KOPT-K1 (cell line): Measurements from ENCODE around the gene IRF6.
A peak's percentile ranks its signal among the peaks of the same experiment; 100 is the strongest.

Source experiments
- H3K27ac ChIP-seq: fragments of 200-600 bp; sonication (generic); 2 replicates; pipeline ENCODE4 v1.5.1; 2016; ENCODE audit warnings: antibody characterized with exemption, mild to moderate bottlenecking, low read depth, low read length; ENCODE audit not compliant: poor library complexity, severe bottlenecking
- H3K36me3 ChIP-seq: fragments of 200-600 bp; sonication (generic); 2 replicates; pipeline ENCODE4 v1.5.1; 2017; ENCODE audit warnings: antibody characterized with exemption, mild to moderate bottlenecking, low read length, moderate library complexity; ENCODE audit not compliant: insufficient read depth
- H3K9me3 ChIP-seq: fragments of 200-600 bp; sonication (generic); 2 replicates; pipeline ENCODE4 v1.5.1; 2017; ENCODE audit warnings: antibody characterized with exemption, low read length, mild to moderate bottlenecking; ENCODE audit not compliant: insufficient read depth, poor library complexity, severe bottlenecking

The IRF6 gene

GRCh38 chr1:209830722-209831121 is 24.8 kb upstream of the IRF6 start:
- Histone ChIP-seq H3K9me3 (no peaks in the 10 kb centered on the region), H3K27ac (no peak overlapping the region), H3K36me3 (peaks cover 55% of the 10 kb centered on the region)

DNA sequence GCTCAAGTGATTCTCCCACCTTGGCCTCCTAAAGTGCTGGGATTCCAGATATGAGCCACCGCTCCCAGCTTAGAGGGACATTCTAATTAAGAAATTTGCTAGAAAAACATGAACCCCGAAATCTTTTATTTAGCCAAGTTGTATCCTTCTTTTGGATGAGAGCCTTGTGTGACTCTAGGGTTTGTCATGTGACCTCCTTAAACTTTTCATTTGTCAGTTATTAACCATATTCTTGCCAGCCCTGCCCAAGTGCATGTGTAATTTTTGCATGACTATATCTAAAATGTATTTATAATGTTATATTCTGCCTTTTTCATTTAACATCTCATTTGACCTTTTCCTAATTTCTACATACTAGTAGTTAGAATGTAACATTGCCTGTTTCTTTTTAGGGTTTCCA is 23.8 kb upstream of the IRF6 start:
- peaks cover 45% of the 10 kb centered on the region for H3K36me3 ChIP-seq

GRCh38 chr1:209827384-209828262 is 21.7 kb upstream of the IRF6 start, which contains the start of gene UTP25:
UTP25 (plus strand) TSS chr1:209827972; CDS start chr1:209828064, 92 bp downstream.
- Histone ChIP-seq H3K9me3 (no peaks in the 10 kb centered on the region), H3K27ac (peak within 1 kb of the TSS; percentile 59), H3K36me3 (peaks cover 24% of the 10 kb centered on the region)

More for the DNA sequence above, 23.8 kb upstream of the IRF6 start:
- H3K9me3 ChIP-seq: no peaks in the 10 kb centered on the region
- no peak overlapping the region for H3K27ac ChIP-seq

- Histone ChIP-seq H3K36me3 (peaks cover 7% of the 10 kb centered on the region), H3K9me3 (no peaks in the 10 kb centered on the region), H3K27ac (no peak overlapping the region)
Measured at GRCh38 chr1:209825591-209826434, 19.9 kb upstream of the IRF6 start.

DNA sequence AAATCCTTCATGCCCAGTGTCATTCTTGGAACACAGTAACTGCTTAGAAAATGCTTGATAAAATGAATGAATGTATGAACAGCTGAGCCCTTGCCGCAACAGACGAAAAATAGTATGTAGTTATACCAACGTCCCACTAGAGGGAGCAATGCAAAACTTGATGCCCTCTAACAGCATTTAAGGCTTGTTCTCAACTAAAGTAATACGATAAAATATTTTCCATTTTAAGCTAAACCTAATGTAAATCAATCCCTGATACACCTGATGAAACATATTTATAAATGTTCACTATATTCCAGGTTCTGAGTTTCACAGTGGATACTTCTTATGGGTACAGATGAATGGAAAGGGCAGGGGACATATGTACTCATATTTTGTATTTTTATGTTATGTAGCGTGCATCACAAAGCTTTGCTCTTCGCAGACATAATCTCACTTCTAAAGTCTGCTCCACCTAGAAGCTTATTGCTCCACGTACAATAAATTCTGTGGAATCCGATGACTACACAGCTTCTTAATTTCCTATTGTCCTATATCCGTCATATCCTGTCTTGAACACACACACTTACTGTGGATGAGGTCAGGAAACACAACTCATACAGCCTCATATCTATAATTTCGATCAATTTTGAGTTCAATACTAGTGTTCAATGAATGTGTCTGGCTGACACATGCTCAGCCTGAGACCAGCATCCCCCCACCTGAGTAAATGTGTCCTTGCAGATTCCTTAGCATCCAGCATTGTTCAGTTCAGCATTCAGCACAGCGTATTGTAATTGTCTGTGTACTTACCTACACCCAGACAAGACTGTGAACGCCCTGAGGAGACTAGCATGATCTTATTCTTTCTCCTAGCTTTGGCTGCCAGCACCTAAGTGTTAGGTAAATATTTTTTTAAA is 17.4 kb upstream of the IRF6 start:
- Histone ChIP-seq H3K9me3 (no peaks in the 10 kb centered on the region), H3K27ac (no peak overlapping the region), H3K36me3 (no peaks in the 10 kb centered on the region)

DNA sequence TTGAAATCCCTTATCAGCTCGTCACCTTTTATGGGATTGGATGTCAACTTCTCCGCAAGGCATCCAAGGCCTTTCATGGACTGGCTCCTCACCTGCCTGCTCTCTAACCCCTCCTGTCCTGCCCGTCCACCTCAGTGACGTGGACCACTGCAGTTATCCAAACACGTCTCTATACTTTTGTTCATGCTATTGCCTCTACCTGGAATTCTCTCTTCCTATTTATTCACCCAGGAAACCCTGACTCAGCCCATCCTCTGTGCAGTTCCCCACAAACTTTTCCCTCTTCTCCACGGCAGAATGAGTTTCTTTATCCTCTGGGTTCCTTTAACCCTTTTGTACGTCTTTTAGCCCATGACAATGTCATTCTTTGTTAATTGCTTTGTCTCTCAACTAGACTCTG is 16.8 kb upstream of the IRF6 start:
- H3K36me3 ChIP-seq: no peaks in the 10 kb centered on the region
- H3K9me3 ChIP-seq: no peaks in the 10 kb centered on the region
- no peak overlapping the region for H3K27ac ChIP-seq

DNA sequence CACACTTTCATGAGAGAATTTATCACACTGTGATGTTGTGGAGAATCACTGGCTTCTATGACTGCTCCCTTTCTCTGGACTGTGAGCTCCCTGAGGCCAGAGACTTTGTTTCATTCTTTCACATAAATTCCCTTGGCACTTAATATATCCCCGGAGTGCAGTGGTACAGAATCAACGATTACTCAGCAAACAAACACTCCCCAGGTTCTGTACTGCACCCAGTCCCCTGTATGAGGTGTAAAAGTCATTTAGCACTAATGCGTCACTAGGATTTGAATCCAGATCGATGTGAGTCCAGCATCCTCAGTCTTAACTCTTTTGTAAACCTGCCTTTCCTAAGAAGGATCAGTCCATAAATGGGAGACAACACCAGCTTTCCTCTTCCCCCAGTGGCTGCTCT is 15.0 kb upstream of the IRF6 start:
- H3K9me3 ChIP-seq: no peaks in the 10 kb centered on the region
- no peak overlapping the region for H3K27ac ChIP-seq
- H3K36me3 ChIP-seq: no peaks in the 10 kb centered on the region

DNA sequence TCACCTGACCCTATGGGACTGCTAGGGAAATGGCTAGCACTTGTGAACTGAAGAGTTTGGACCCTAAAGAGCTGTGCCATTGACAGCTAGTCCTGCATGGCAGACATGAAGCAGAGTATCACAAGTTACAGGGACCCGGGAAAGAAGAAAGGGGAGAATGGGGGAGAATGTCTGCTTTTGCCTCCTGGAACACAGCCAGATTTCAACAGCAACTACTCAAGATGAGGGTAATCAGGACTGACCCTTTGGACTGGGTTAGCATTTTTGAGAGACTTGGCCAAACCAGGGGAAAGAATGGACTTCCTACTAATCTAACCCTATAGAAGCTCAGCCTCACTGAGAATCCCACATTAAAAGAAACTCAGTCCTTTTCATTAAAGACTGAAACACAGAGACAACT is 13.1 kb upstream of the IRF6 start:
- Histone ChIP-seq H3K36me3 (no peaks in the 10 kb centered on the region), H3K27ac (no peak overlapping the region), H3K9me3 (no peaks in the 10 kb centered on the region)

GRCh38 chr1:209817691-209818090 is 11.7 kb upstream of the IRF6 start:
- H3K36me3 ChIP-seq: no peaks in the 10 kb centered on the region
- no peak overlapping the region for H3K27ac ChIP-seq
- H3K9me3 ChIP-seq: no peaks in the 10 kb centered on the region

DNA sequence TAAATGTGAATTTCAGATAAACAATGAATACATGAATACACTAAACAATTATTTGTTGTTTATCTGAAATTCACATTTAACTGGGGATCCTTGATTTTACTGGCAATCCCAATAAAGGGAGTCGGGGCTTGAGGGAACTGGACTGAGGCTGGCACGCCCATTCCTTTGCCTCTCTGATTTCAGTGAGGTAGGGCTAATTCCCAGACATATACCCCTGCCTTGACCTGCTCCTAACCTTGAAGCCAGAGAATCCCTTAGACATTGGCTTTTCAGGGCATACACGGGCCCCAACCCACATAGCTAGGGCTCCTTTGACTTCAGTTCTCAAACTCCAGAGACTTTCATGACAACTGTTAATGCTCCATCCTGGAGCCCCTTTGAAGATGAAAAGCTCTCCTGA is 11.0 kb upstream of the IRF6 start:
- H3K36me3 ChIP-seq: no peaks in the 10 kb centered on the region
- no peaks in the 10 kb centered on the region for H3K9me3 ChIP-seq
- no peak overlapping the region for H3K27ac ChIP-seq

DNA sequence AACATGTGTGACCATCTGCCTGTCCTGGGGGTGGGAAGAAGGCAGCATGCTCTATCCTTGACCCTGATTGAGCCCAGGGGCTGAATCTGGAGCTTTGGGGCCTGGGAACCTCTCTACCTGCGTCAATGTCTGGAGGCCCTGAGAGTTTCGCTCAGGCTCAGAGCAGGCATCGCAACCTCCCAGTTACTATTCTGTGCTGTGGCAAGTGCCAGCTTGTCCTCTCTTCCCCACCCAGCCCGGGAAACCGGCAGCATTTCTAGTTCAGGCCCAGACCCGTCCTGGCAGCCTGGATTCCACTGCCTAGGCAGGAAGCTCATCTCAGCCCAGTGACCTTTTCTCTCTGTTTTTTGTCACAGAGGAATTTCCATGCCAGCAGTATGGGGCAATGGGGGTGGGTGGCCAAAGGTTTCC is 10.0 kb upstream of the IRF6 start:
- H3K36me3 ChIP-seq: no peaks in the 10 kb centered on the region
- no peaks in the 10 kb centered on the region for H3K9me3 ChIP-seq
- H3K27ac ChIP-seq: no peak overlapping the region

DNA sequence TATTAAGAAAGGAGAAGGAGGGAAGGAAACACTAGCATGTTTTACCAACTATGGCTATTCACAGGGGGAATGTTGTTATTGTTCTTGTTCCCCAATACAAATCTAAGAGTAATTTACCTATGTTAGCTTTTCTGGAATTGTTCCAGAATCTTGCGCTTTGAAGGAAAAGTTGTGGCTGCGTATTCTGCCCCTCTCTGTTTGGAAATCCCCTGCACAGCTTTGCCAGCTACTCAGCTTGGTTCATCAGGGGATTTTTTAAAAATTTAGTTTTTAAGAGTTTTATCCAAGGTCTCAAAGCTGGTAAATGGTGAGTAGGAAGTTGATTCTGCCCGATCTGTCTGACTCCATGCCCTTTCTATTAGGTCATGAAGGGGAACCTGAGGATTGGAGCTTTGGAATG is 9.5 kb upstream of the IRF6 start:
- no peaks in the 10 kb centered on the region for H3K36me3 ChIP-seq
- H3K27ac ChIP-seq: no peak overlapping the region
- H3K9me3 ChIP-seq: no peaks in the 10 kb centered on the region

GRCh38 chr1:209813902-209814301 is 8.0 kb upstream of the IRF6 start:
- Histone ChIP-seq H3K27ac (no peak overlapping the region), H3K9me3 (no peaks in the 10 kb centered on the region), H3K36me3 (no peaks in the 10 kb centered on the region)

GRCh38 chr1:209810783-209811182 is 4.8 kb upstream of the IRF6 start:
- no peaks in the 10 kb centered on the region for H3K36me3 ChIP-seq
- H3K27ac ChIP-seq: no peak overlapping the region
- H3K9me3 ChIP-seq: no peaks in the 10 kb centered on the region

DNA sequence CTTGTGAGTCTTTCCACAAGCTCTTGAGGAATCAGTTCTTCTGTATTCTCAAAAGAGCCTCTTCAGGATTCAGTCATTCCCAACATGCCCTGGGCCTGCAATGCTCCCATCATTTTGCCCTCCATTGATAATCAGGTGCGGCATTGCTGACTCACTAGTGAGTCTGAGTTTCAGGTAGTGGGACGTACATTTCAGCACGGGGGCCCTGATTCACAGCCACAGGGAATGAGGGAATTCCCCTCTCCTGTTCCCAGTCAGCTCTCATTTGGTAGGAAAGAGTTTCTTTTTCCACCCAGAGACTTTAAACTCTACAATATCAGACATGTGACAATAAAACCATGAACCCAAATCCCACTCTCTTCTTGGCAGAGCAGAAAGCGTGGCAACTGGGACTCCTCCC is 3.7 kb upstream of the IRF6 start:
- H3K27ac ChIP-seq: no peak overlapping the region
- no peaks in the 10 kb centered on the region for H3K9me3 ChIP-seq
- no peaks in the 10 kb centered on the region for H3K36me3 ChIP-seq
